Measurements from ENCODE around the gene BGLAP. TPM values are rescaled to one million over a fixed set of nuclear protein-coding genes. Genes with fewer than 3 reads are reported as not detected.
"Not testable (repeated sequence)": the region's sequence is repeated elsewhere in the genome, so short reads cannot be mapped to it uniquely, and the experiment has no call there.

The BGLAP gene
- 2.3 TPM in 1 of 2 replicates, not detected in the other for total RNA-seq (2014; rRNA removed; shearing (Covaris generic); ENCODE audit: low replicate concordance)

DNA sequence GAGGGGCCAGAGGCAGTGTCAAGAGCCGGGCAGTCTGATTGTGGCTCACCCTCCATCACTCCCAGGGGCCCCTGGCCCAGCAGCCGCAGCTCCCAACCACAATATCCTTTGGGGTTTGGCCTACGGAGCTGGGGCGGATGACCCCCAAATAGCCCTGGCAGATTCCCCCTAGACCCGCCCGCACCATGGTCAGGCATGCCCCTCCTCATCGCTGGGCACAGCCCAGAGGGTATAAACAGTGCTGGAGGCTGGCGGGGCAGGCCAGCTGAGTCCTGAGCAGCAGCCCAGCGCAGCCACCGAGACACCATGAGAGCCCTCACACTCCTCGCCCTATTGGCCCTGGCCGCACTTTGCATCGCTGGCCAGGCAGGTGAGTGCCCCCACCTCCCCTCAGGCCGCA is at the start of gene BGLAP:
TSS of gene BGLAP (plus strand) at position 259 of the 400 bp plus-strand sequence. CDS start at position 307, 48 bp downstream.
- no peaks in the 10 kb centered on the region for H3K27me3 ChIP-seq
- no peak within 1 kb of the TSS for H3K4me3 ChIP-seq
- H3K36me3 ChIP-seq, result peaks cover 32% of the 10 kb centered on the region
- no peak for DNase-seq
- no peaks in the 10 kb centered on the region for H3K9me3 ChIP-seq

DNA sequence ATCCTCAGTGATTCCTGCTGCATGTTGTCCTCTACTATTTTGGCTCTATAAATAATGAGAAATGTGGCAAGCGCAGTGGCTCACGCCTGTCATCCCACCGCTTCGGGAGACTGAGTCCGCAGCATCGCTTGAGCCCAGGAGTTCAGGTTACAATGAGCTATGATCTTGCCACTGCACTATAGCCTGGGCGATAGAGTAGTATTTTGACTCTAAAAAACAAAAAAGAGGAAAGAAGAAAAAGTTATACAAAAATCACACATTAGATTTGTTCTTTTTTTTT is 48.8 kb upstream of the BGLAP start:
- H3K9me3 ChIP-seq, result no peaks in the 10 kb centered on the region
- DNase-seq, result no peak
- no peaks in the 10 kb centered on the region for H3K27me3 ChIP-seq
- peaks cover 18% of the 10 kb centered on the region for H3K36me3 ChIP-seq
- H3K4me3 ChIP-seq, result peak overlapping the region; percentile 98

DNA sequence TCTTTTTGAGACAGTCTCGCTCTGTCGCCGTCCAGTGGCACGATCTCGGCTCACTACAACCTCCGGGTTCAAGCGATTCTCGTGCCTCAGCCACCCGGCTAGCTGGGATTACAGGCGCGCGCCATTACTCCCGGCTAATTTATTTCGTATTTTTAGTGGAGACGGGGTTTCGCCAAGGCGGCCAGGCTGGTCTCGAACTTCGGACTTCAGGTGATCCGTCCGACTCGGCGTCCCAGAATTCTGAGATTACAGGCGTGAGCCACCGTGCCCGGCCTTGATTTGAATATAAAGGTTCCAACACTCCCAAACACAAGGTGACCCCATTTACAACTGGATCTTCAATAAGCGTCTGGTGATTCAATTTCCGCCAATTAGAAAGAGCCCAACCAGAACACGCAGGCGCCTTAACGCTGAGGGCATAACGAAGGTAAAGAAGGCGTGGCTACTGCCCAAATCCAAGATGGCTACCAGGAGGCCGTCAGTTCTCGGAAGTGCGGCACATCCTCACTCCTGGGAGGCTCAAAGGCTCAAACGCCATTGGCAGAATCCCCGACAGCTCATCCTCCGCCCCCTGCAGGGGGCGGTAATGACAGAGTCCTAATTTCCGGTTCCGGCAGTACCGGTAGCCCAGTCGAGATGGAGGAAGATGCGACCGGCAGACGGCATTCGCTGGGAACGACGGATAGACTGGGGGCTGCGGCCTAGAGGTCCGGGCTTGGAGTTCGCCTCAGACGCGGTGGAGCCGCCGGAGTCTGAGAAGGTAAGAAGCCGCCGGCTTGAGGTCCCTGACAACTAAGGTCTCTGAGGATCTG is 48.3 kb upstream of the BGLAP start, which contains the start of gene SLC25A44:
TSS of gene SLC25A44 (plus strand) at position 617 of the 812 bp plus-strand sequence. CDS start 5,744 bp downstream, outside the sequence.
- peak; percentile 96 for DNase-seq
- Histone ChIP-seq H3K4me3 (peak within 1 kb of the TSS; percentile 98), H3K27me3 (no peaks in the 10 kb centered on the region), H3K9me3 (no peaks in the 10 kb centered on the region), H3K36me3 (peaks cover 18% of the 10 kb centered on the region)

DNA sequence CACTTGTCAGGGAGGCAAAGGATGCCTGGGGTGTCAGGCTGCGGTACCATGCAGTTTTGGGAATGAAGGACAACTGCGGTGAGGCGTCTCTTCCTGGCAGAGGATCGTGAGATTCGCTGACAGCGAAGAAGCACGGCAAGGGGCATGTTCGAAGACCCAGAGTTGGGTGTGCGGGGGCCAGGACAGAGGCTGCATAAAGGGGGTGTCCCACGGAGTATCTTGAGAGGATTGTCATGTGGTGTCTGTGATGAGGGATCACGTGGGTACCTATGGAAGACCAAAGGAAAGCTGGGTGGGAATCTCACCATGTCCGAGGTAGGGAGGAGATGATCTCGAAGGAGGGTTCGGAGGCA is 47.7 kb upstream of the BGLAP start:
- no peaks in the 10 kb centered on the region for H3K9me3 ChIP-seq
- no peak for DNase-seq
- H3K36me3 ChIP-seq, result peaks cover 18% of the 10 kb centered on the region
- H3K27me3 ChIP-seq, result no peaks in the 10 kb centered on the region
- H3K4me3 ChIP-seq, result peak overlapping the region; percentile 98

DNA sequence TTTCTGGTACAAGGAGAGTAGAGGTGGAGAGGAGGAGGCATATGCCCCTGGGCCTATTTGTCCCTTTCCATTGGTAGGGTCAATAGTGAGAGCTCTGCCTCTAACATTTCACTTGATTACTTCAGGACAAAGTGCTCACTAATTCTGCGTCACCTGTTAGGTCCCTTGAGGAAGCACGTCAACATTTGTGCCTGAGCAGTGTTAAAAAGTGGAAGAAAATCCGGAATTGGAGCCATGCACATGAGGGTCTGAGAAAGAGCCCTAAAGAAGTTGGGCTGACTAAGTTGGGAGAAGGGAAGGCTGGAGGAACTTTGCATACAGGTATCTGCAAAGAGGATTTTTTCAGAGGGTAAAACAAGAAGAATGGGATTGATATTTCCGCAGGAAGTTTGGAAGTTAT is 46.1 kb upstream of the BGLAP start:
- no peak for DNase-seq
- Histone ChIP-seq H3K4me3 (no peak overlapping the region), H3K9me3 (no peaks in the 10 kb centered on the region), H3K27me3 (no peaks in the 10 kb centered on the region), H3K36me3 (peaks cover 25% of the 10 kb centered on the region)

DNA sequence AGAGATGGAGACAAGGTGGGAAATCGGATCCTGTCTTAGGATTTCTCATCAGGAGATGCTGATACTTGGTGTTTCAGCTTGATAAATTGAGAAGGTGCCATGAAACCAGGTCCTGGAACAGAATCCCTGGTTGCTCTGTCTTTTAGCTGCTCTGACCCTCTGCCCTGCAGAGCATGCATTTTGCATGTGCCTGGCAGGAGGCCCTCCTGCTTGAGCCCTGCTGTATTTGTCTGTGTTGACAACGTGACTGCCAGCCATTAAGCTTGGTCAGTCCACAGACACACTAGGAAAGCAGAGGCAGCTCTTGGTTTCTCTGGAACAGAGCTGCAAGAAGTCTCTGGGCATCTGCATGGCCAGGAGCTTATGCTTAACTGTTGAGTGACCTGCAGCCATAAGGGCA is 45.5 kb upstream of the BGLAP start:
- Histone ChIP-seq H3K36me3 (peaks cover 25% of the 10 kb centered on the region), H3K27me3 (no peaks in the 10 kb centered on the region), H3K4me3 (no peak overlapping the region), H3K9me3 (no peaks in the 10 kb centered on the region)
- DNase-seq, result no peak

DNA sequence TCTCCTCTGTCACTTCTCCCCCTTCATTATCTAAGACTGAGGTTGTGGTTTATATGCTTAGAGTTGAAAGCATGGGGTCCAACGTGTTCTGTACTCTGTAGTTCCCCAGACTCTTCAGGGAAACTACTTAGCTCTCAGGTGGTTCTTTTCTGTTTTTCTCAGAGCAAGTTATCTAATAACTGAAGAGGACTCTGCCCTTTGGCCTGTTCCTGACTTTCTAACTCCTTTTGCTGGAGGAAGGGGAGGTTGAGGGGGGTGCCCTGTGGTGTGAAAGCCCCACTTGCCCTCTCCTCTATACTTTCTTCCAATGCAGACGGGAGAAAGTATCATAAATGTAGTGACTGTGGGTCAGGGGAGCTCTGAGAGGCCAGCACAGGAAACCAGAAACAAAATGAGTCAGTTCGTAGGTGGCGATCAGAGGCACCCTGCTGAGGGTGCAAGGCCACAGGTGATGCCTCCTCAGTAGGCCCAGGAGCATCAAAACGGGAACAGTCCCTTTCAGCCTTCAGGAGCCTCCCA is 43.1 kb upstream of the BGLAP start:
- Histone ChIP-seq H3K9me3 (no peaks in the 10 kb centered on the region), H3K4me3 (no peak overlapping the region), H3K27me3 (no peaks in the 10 kb centered on the region), H3K36me3 (peaks cover 30% of the 10 kb centered on the region)
- DNase-seq, result no peak

DNA sequence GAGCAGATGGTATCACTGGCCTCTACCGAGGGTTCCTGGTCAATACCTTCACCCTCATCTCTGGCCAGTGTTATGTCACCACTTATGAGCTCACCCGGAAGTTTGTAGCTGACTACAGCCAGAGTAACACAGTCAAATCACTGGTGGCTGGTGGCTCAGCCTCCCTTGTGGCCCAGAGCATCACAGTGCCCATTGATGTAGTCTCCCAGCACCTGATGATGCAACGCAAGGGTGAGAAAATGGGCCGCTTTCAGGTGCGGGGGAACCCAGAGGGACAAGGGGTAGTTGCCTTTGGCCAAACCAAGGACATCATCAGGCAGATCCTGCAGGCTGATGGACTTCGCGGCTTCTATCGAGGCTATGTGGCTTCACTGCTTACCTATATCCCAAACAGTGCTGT is 41.9 kb upstream of the BGLAP start:
- Histone ChIP-seq H3K4me3 (no peak overlapping the region), H3K27me3 (no peaks in the 10 kb centered on the region), H3K36me3 (peaks cover 39% of the 10 kb centered on the region), H3K9me3 (no peaks in the 10 kb centered on the region)
- no peak for DNase-seq

DNA sequence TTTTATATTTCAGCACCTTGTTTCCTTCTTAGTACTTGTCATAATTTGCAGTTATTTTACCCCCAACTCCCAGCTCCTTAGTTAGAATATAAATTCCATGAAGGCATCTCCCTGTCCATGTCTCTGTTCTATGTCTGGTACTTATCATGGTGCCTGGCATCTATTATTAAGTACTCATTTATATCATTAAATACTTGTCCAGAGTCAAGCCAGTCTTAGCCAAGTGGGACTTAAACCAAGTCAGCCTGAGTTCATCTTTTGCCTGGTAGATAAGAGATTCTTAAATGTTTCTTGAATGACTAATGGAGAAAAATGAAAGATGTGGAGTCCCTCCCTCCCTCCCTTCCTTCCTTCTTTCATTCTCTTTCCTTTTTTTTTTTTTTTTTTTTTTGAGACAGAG is 38.7 kb upstream of the BGLAP start:
- Histone ChIP-seq H3K9me3 (no peaks in the 10 kb centered on the region), H3K36me3 (peaks cover 50% of the 10 kb centered on the region), H3K27me3 (no peaks in the 10 kb centered on the region), H3K4me3 (no peak overlapping the region)
- DNase-seq, result peak; percentile 20

DNA sequence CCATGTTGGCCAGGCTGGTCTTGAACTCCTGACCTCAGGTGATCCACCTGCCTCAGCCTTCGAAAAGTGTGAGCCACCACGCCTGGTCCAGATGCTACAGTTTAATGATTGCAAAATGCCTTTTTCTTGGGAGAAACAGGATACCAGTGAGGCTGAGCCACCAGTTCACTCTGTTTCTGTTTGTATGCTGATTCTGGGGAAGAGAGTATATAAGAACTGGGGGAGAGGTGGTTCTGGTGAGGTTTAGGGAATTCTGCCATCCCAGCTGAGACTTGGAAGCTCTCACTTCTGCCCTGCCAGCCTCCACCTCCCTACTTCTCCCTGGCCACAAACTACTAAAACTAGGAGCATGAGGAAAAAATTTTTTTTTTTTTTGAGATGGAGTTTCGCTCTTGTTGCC is 37.3 kb upstream of the BGLAP start:
- no peaks in the 10 kb centered on the region for H3K27me3 ChIP-seq
- H3K4me3 ChIP-seq, result no peak overlapping the region
- DNase-seq, result no peak
- H3K36me3 ChIP-seq, result peaks cover 62% of the 10 kb centered on the region
- H3K9me3 ChIP-seq, result no peaks in the 10 kb centered on the region

DNA sequence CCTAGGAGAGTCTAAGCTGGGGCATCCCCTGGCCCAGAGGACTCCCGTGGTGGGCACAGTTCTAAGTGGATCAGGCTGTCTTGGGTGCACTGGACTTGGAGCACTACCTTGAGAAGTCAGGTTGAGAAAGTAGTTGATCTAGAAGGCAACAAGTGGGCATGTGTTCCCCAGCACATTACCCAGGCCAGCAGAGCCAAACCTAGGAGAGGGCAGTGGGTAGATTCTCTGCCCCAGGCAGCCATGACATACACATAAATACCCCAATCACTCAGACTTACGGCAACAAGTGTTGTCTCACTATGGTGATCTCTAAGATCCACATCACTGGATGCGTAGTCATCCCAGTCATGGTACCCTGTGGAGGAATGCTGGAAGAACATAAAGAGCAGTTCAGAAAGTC is 30.7 kb upstream of the BGLAP start:
- no peaks in the 10 kb centered on the region for H3K9me3 ChIP-seq
- H3K36me3 ChIP-seq, result peaks cover 55% of the 10 kb centered on the region
- H3K27me3 ChIP-seq, result no peaks in the 10 kb centered on the region
- no peak overlapping the region for H3K4me3 ChIP-seq
- DNase-seq, result no peak

DNA sequence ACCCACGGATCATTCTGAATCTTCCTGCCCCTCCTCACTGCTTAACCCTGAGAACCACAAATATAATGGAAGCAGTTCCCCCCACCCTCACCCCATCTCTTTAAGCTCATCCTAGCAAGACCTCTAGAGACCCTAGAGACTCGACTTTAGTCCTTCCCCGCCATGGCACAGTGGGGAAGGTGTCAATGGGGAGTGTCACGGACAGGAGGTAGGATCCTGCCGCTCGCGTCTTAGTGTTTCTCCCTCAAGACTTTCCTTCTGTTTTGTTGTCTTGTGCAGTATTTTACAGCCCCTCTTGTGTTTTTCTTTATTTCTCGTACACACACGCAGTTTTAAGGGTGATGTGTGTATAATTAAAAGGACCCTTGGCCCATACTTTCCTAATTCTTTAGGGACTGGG is 29.9 kb upstream of the BGLAP start:
- Histone ChIP-seq H3K4me3 (peak overlapping the region; percentile 87), H3K27me3 (no peaks in the 10 kb centered on the region), H3K9me3 (no peaks in the 10 kb centered on the region), H3K36me3 (peaks cover 49% of the 10 kb centered on the region)
- no peak for DNase-seq

DNA sequence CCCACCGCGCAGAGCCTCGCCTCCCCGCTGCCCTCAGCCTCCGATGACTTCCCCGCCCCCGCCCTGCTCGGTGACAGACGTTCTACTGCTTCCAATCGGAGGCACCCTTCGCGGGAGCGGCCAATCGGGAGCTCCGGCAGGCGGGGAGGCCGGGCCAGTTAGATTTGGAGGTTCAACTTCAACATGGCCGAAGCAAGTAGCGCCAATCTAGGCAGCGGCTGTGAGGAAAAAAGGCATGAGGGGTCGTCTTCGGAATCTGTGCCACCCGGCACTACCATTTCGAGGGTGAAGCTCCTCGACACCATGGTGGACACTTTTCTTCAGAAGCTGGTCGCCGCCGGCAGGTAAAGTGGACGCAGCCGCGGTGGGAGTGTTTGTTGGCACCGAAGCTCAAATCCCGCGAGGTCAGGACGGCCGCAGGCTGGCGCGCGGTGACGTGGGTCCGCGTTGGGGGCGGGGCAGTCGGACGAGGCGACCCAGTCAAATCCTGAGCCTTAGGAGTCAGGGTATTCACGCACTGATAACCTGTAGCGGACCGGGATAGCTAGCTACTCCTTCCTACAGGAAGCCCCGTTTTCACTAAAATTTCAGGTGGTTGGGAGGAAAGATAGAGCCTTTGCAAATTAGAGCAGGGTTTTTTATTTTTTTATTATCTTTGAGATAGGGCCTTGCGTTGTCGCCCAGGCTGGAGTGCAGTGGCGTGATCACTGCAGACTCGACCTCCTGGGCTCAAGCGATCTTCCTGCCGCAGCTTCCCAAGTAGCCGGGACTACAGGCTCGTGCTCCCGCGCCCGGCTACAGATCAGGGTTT is 28.9 kb upstream of the BGLAP start, which contains the start of gene PMF1:
TSS of gene PMF1 (plus strand) at position 175 of the 811 bp plus-strand sequence. CDS start at position 184, 9 bp downstream.
- Histone ChIP-seq H3K36me3 (peaks cover 42% of the 10 kb centered on the region), H3K27me3 (no peaks in the 10 kb centered on the region), H3K9me3 (no peaks in the 10 kb centered on the region), H3K4me3 (peak within 1 kb of the TSS; percentile 87)
- DNase-seq, result peak; percentile 99

DNA sequence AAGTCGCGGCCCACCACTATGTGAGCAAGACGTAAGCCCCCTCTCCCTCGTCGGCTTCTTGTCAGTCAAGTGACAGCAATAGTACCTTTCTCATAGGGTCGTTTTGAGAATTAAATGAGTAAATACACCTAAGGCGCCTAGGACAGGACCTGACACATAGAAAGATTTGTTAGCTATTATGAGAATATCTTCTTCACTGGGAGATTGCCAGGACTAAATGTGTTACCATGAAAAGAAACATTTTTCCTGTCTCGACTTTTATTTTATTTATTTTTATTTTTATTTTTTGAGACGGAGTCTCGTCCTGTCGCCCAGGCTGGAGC is 28.4 kb upstream of the BGLAP start:
- Histone ChIP-seq H3K36me3 (peaks cover 40% of the 10 kb centered on the region), H3K27me3 (no peaks in the 10 kb centered on the region), H3K4me3 (peak overlapping the region; percentile 87), H3K9me3 (no peaks in the 10 kb centered on the region)
- DNase-seq, result no peak

DNA sequence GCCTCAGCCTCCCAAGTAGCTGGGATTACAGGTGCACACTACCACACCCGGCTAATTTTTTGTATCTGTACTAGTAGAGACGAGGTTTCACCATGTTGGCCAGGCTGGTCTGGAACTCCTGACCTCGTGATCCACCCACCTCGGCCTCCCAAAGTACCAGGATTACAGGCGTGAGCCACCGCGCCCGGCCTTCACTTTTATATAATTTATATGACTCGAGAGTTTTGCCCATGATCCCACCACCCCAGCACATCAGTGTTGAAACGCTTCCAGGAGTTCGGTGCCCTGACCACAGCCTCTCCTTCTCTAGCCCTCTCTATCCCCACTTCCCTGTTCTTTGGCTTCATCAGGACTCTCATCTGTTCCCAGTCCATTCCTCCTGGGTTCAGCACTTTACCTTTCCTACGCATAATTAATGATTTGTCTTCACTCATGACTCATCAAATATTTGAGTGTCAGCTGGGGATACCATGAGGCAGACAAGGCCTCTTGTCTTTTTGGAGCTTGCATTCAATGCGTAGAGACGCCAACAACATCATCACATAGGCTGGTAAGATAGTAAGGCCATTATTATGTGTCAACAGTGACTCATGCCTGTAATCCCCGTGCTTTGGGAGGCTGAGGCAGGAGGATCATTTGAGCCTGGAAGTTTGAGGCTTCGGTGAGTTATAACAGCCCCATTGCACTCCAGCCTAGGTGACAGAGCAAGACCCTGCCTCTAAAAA is 27.8 kb upstream of the BGLAP start:
- Histone ChIP-seq H3K4me3 (peak overlapping the region; percentile 87), H3K36me3 (peaks cover 34% of the 10 kb centered on the region), H3K9me3 (no peaks in the 10 kb centered on the region), H3K27me3 (no peaks in the 10 kb centered on the region)
- DNase-seq, result peak; percentile 54

DNA sequence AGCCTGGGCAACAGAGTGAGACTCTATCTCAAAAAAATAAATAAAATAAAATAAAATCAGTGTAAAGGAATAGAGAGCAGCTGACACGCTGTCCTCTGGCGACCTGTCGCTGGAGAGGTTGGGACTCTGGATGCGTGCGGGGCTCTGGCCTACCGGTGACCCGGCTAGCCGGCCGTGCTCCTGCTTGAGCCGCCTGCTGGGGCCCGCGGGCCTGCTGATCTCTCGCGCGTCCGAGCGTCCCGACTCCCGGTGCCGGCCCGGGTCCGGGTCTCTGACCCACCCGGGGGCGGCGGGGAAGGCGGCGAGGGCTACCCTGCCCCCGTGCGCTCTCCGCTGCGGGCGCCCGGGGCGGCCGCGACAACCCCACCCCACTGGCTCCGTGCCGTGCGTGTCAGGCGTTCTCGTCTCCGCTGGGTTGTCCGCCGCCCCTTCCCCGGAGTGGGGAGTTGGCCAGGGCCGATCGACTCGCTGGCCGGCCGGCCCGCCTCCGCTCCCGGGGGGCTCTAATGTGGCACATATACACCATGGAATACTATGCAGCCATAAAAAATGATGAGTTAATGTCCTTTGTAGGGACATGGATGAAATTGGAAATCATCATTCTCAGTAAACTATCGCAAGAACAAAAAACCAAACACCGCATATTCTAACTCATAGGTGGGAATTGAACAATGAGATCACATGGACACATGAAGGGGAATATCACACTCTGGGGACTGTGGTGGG is 25.5 kb upstream of the BGLAP start:
- H3K27me3 ChIP-seq, H3K9me3 ChIP-seq, DNase-seq, H3K4me3 ChIP-seq: not testable (repeated sequence)
- H3K36me3 ChIP-seq, result peaks cover 43% of the 10 kb centered on the region
